Activated CD8-positive, alpha-beta T cell treated with anti-CD3 and anti-CD28 coated beads, Interleukin-2, amount 10 ng/mL, durations not matched to agents 7 days and 5 days (primary cell): Measurements from ENCODE around the gene FRMPD4. TPM values are rescaled to one million over a fixed set of nuclear protein-coding genes. Genes with fewer than 3 reads are reported as not detected.

Experiments used
- ATAC-seq: fragments of 150-1000 bp; cut with Tn5 transposase; one replicate; pipeline ENCODE4 v1.10.0; 2021; ENCODE audit warnings: moderate library complexity
- CTCF ChIA-PET: fragments of 350-600 bp; sonication (Branson Sonifier 250); formaldehyde crosslinking; loops from one replicate; lab custom pipeline; 2021; ENCODE audit warnings: antibody characterized with exemption; lab: Charles Lee
- POLR2A ChIA-PET: fragments of 350-600 bp; sonication (Branson Sonifier 250); formaldehyde crosslinking; loops from one replicate; lab custom pipeline; 2021; ENCODE audit warnings: antibody characterized with exemption; lab: Charles Lee
- DNase-seq: peaks from one replicate; pipeline ENCODE4 v3.0.0-alpha.2; 2020
- H3K27ac Mint-ChIP-seq: one replicate; pipeline ENCODE4 v1.8.0; 2021; ENCODE audit warnings: mild to moderate bottlenecking, mixed read lengths
- H3K27me3 Mint-ChIP-seq: one replicate; pipeline ENCODE4 v1.8.0; 2021; ENCODE audit warnings: low read depth, mixed read lengths
- H3K36me3 Mint-ChIP-seq: one replicate; pipeline ENCODE4 v1.8.0; 2021; ENCODE audit warnings: low read depth, mixed read lengths
- H3K4me1 Mint-ChIP-seq: one replicate; pipeline ENCODE4 v1.8.0; 2021; ENCODE audit warnings: low read depth, mixed read lengths
- H3K4me3 Mint-ChIP-seq: one replicate; pipeline ENCODE4 v1.8.0; 2021; ENCODE audit warnings: mild to moderate bottlenecking, mixed read lengths
- H3K9me3 Mint-ChIP-seq: one replicate; pipeline ENCODE4 v1.8.0; 2022; ENCODE audit warnings: mixed read lengths; ENCODE audit not compliant: insufficient read depth
- total RNA-seq, 2 experiments: library from RNA; stranded (reverse); gene quantifications; one replicate each; pipeline ENCODE4 v1.2.3, GENCODE V29; 2021

Gene FRMPD4
- total RNA-seq, 2 experiments from 2014 or later = not detected

DNA sequence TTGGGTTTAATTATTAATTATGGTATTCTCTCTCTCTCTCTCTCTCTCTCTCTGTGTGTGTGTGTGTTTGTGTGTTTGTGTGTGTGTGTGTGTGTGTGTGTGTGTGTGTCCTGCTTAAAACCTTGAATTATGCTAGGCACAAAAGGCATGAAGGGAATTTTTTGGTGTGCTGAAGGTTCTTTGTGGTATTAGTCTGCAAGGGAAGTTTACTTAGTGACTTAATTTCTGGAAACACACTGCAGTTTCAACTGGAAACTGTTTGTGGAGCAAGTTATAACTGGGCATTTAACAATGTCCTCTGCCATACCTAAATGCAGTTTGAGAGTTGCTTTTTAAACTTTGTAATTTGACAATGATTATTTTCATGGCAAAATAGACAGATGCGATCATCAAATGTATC lies 111.7 kb downstream of the FRMPD4 start:
- no peaks in the 10 kb centered on the region for H3K27me3 Mint-ChIP-seq
- ChIA-PET CTCF (no interaction called here), POLR2A (no interaction called here)
- no peaks in the 10 kb centered on the region for H3K4me1 Mint-ChIP-seq
- ATAC-seq = no peak
- DNase-seq = no peak
- no peak overlapping the region for H3K27ac Mint-ChIP-seq
- no peaks in the 10 kb centered on the region for H3K36me3 Mint-ChIP-seq
- no peak overlapping the region for H3K4me3 Mint-ChIP-seq
- H3K9me3 Mint-ChIP-seq = no peaks in the 10 kb centered on the region

GRCh38 chrX:12263211-12263610 lies 124.9 kb downstream of the FRMPD4 start:
- H3K36me3 Mint-ChIP-seq = no peaks in the 10 kb centered on the region
- no peak overlapping the region for H3K27ac Mint-ChIP-seq
- H3K27me3 Mint-ChIP-seq = no peaks in the 10 kb centered on the region
- no peaks in the 10 kb centered on the region for H3K4me1 Mint-ChIP-seq
- no peaks in the 10 kb centered on the region for H3K9me3 Mint-ChIP-seq
- CTCF ChIA-PET = no interaction called here
- ATAC-seq (no peak), DNase-seq (no peak)
- POLR2A ChIA-PET = no interaction called here
- no peak overlapping the region for H3K4me3 Mint-ChIP-seq

DNA sequence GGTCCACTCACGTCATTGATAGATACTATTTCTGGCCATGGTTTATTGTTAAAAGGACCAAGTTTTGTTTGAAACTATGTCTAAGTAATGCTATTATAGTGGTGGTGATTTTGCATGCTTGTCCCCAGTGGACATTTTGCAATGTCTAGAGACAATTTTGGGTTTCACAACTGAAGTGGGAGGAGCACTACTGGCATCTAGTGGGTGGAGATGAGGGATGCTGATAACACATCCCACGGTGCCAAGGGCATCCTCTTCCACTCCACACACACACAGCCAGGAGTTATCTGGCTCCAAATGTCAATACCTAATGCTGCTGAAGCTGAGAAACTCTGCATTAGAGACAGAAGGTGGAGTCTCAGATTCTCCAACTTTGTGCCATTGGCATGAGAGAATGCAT lies 131.2 kb downstream of the FRMPD4 start:
- ChIA-PET POLR2A (no interaction called here), CTCF (no interaction called here)
- no peaks in the 10 kb centered on the region for H3K9me3 Mint-ChIP-seq

DNA sequence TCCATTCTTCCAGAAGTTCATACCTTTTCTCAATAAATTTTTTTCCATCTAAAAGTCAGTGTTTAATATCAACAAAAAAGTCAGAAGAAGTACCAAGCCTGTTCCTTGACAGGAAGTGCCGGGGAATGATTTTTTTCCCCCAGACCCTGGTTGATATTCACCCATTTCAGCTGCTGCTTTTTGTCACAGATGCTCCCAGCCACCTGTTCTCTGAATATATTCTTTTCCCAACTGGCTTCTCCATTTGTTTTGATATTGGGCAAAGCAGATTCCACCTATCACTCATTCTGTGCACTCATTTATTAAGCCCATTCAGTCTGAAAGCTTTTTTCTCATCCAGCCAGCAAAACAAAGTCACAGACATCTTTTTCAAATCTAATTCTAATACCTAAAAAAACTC lies 139.9 kb downstream of the FRMPD4 start:
- ATAC-seq (no peak), DNase-seq (no peak)
- Mint-ChIP-seq H3K27me3 (no peaks in the 10 kb centered on the region), H3K9me3 (no peaks in the 10 kb centered on the region), H3K4me1 (no peaks in the 10 kb centered on the region), H3K36me3 (no peaks in the 10 kb centered on the region), H3K27ac (no peak overlapping the region), H3K4me3 (no peak overlapping the region)
- CTCF ChIA-PET = no interaction called here
- POLR2A ChIA-PET = no interaction called here

More for the DNA sequence above, 131.2 kb downstream of the FRMPD4 start:
- H3K36me3 Mint-ChIP-seq = no peaks in the 10 kb centered on the region
- H3K27me3 Mint-ChIP-seq = no peaks in the 10 kb centered on the region
- no peaks in the 10 kb centered on the region for H3K4me1 Mint-ChIP-seq
- no peak for DNase-seq
- no peak for ATAC-seq
- H3K4me3 Mint-ChIP-seq = no peak overlapping the region
- no peak overlapping the region for H3K27ac Mint-ChIP-seq

GRCh38 chrX:12282991-12283390 lies 144.7 kb downstream of the FRMPD4 start:
- DNase-seq = no peak
- CTCF ChIA-PET = no interaction called here
- H3K4me1 Mint-ChIP-seq = no peaks in the 10 kb centered on the region

DNA sequence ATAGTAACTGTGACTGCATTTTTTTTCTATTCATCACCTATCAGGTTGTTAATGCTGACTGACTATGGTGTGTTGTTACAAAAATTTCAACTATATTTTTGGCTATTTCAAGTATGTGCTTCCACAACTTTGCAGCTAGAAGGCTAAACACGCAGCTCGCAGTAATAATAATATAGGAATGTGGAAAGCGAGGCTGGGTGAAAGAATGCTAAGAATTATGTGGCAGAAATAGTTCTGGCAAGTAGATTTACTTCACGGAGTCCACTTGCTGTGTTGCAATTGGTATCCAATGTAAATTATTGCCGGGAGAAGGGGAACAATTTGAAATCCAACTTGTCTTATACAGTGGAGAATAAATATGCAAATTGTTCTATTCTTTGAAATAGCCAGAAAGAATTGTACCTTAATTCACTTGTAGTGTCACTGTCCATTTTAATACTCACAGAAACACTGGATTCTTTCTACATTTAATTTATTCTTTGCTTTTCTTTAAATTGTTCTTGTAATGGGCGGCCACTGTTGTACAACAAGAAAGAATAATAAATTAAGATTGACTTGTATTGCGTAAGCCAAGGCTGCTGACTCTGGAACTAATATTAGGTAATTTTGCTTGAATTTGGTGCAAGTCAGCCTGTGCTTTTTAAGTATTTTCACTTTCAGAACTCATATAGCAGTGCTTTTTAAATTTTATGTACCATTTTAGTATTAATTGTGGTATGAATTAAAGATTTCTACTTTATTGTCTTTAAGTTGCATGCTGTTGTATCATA lies 154.9 kb downstream of the FRMPD4 start:
- Mint-ChIP-seq H3K4me1 (no peaks in the 10 kb centered on the region), H3K27me3 (no peaks in the 10 kb centered on the region), H3K27ac (no peak overlapping the region), H3K36me3 (no peaks in the 10 kb centered on the region), H3K4me3 (no peak overlapping the region), H3K9me3 (no peaks in the 10 kb centered on the region)
- ChIA-PET POLR2A (no interaction called here), CTCF (no interaction called here)
- ATAC-seq = no peak
- DNase-seq = no peak

More at GRCh38 chrX:12282991-12283390, 144.7 kb downstream of the FRMPD4 start:
- Mint-ChIP-seq H3K4me3 (no peak overlapping the region), H3K36me3 (no peaks in the 10 kb centered on the region), H3K9me3 (no peaks in the 10 kb centered on the region), H3K27me3 (no peaks in the 10 kb centered on the region), H3K27ac (no peak overlapping the region)
- POLR2A ChIA-PET = no interaction called here
- no peak for ATAC-seq

DNA sequence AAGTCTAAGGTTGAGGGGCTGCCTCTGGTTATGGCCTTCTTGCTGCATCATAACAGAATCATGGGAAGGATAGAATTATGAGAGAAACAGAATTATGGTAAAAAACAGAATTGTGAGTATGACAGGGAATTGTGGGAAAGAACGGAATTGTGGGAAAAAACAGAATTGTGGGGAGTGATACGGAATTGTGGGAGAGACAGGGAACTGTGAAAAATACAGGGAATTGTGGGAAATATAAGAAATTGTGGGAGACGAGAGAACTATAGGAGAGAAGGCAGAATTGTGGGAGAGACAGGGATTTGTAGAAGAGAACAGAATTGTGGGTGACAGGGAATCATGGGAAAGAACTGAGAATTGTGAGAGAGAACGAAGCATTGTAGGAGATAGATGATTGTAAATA lies 159.1 kb downstream of the FRMPD4 start:
- H3K4me3 Mint-ChIP-seq = no peak overlapping the region
- ChIA-PET CTCF (no interaction called here), POLR2A (no interaction called here)
- H3K27me3 Mint-ChIP-seq = no peaks in the 10 kb centered on the region
- no peaks in the 10 kb centered on the region for H3K36me3 Mint-ChIP-seq
- DNase-seq (no peak), ATAC-seq (no peak)
- no peak overlapping the region for H3K27ac Mint-ChIP-seq
- H3K4me1 Mint-ChIP-seq = no peaks in the 10 kb centered on the region
- no peaks in the 10 kb centered on the region for H3K9me3 Mint-ChIP-seq

- ATAC-seq (no peak), DNase-seq (no peak)
- Mint-ChIP-seq H3K4me3 (no peak overlapping the region), H3K27ac (no peak overlapping the region), H3K27me3 (no peaks in the 10 kb centered on the region), H3K9me3 (no peaks in the 10 kb centered on the region), H3K36me3 (no peaks in the 10 kb centered on the region), H3K4me1 (no peaks in the 10 kb centered on the region)
- CTCF ChIA-PET = no interaction called here
- POLR2A ChIA-PET = no interaction called here
Observed at GRCh38 chrX:12301288-12301687, 163.0 kb downstream of the FRMPD4 start.

DNA sequence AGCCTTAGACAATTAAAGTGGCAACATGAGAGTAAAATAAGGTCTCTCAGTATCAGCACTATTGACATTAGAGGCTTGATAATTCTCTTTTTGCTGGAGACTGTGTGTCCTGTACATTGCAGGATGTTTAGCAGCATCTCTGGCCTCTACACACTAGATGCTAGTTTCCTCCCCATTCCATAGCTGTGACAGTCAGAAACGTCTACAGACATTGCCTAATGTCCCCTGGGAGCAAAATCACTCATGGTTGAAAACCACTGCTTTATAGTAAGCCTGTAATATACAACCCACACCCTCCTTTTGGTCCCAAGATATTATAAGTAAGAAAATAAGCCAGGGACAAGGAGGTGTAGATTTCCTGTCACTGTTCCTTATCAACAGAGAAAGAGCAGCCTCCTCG lies 166.0 kb downstream of the FRMPD4 start:
- H3K27me3 Mint-ChIP-seq = no peaks in the 10 kb centered on the region
- no peak overlapping the region for H3K4me3 Mint-ChIP-seq
- H3K27ac Mint-ChIP-seq = no peak overlapping the region
- ATAC-seq (no peak), DNase-seq (no peak)
- no peaks in the 10 kb centered on the region for H3K36me3 Mint-ChIP-seq
- POLR2A ChIA-PET = no interaction called here
- H3K9me3 Mint-ChIP-seq = no peaks in the 10 kb centered on the region
- CTCF ChIA-PET = no interaction called here
- no peaks in the 10 kb centered on the region for H3K4me1 Mint-ChIP-seq

DNA sequence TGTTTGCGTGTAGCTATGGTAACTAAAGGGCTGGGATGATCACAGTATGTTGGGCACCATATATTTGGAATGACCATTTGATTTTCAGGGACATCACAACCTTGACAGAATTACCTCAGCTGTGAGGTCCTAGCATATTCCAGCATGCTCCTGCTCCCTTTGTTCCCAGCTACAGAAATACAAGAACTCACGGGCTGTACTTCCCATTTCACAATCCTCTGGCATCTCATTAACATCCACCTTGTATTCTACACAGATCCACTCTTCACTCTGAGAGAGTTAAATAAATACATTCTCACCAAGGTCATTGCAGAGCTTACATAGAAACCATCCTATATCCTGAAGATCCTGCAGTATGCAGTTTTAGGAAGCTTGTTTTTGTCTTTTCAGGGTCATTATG lies 169.7 kb downstream of the FRMPD4 start:
- ATAC-seq (no peak), DNase-seq (no peak)
- H3K4me3 Mint-ChIP-seq = no peak overlapping the region
- H3K36me3 Mint-ChIP-seq = no peaks in the 10 kb centered on the region
- ChIA-PET POLR2A (no interaction called here), CTCF (no interaction called here)
- no peaks in the 10 kb centered on the region for H3K9me3 Mint-ChIP-seq
- no peak overlapping the region for H3K27ac Mint-ChIP-seq
- no peaks in the 10 kb centered on the region for H3K27me3 Mint-ChIP-seq
- H3K4me1 Mint-ChIP-seq = no peaks in the 10 kb centered on the region

DNA sequence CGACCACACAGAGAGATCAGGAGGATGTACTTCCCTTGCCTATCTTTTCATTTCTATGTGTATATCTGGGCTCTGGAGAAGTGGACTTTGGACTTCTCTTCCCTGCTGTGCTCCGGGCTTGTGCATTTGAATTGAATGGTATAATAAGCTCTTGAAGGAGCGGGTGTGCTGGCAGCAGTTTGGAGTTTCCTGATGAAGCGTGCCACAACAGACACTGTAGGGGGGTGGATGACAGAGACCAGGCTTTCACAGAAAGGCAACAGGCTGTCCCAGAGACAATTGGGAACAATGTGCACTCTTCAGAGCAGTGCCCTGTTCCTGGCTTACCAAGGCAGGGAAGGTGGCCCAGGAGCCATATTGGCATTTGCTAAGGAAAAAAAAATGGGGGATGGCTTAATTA lies 170.1 kb downstream of the FRMPD4 start:
- CTCF ChIA-PET = no interaction called here
- POLR2A ChIA-PET = no interaction called here
- Mint-ChIP-seq H3K27me3 (no peaks in the 10 kb centered on the region), H3K36me3 (no peaks in the 10 kb centered on the region), H3K4me3 (no peak overlapping the region), H3K9me3 (no peaks in the 10 kb centered on the region), H3K27ac (no peak overlapping the region), H3K4me1 (no peaks in the 10 kb centered on the region)
- DNase-seq (no peak), ATAC-seq (no peak)

GRCh38 chrX:12309040-12309743 lies 170.9 kb downstream of the FRMPD4 start:
- DNase-seq = no peak
- POLR2A ChIA-PET = no interaction called here
- no peak for ATAC-seq
- no peaks in the 10 kb centered on the region for H3K4me1 Mint-ChIP-seq
- no peak overlapping the region for H3K4me3 Mint-ChIP-seq
- CTCF ChIA-PET = no interaction called here
- no peak overlapping the region for H3K27ac Mint-ChIP-seq
- no peaks in the 10 kb centered on the region for H3K27me3 Mint-ChIP-seq
- H3K9me3 Mint-ChIP-seq = no peaks in the 10 kb centered on the region
- no peaks in the 10 kb centered on the region for H3K36me3 Mint-ChIP-seq
